Testis (tissue), 3 donors: ENCODE measurements around the gene ATE1. TPM values are rescaled to one million over a fixed set of nuclear protein-coding genes. Genes with fewer than 3 reads are reported as not detected.
A peak's percentile ranks its signal among the peaks of the same experiment; 100 is the strongest.

Experiments
- DNase-seq: peaks from one replicate; pipeline ENCODE4 v3.0.0-alpha.2; 2019
- H3K27ac ChIP-seq, 2 donors: fragments of 200-600 bp; sonication (generic); one replicate each; pipeline ENCODE4 v1.5.1; 2019
- H3K27me3 ChIP-seq: fragments of 200-600 bp; sonication (generic); one replicate; pipeline ENCODE4 v1.5.1; 2019
- H3K36me3 ChIP-seq: fragments of 200-600 bp; sonication (generic); one replicate; pipeline ENCODE4 v1.5.1; 2017; ENCODE audit warnings: low read depth; ENCODE audit errors: missing control alignments
- H3K4me1 ChIP-seq: fragments of 200-600 bp; sonication (generic); one replicate; pipeline ENCODE4 v1.5.1; 2019
- H3K4me3 ChIP-seq, 2 donors: fragments of 200-600 bp; sonication (generic); one replicate each; pipeline ENCODE4 v1.5.1; 2017 to 2019
- H3K9me3 ChIP-seq: fragments of 200-600 bp; sonication (generic); one replicate; pipeline ENCODE4 v1.5.1; 2017
- CTCF ChIP-seq, 3 experiments: fragments of 450-650 bp in 2 of 3; fragments of 200-600 bp in 1 of 3; sonication (generic) in 1 of 3; IDR thresholded peaks; one replicate each; pipeline ENCODE4 v1.5.1; 2016 to 2019; ENCODE audit warnings: antibody characterized with exemption in 3 of 3, mild to moderate bottlenecking in 2 of 3, moderate library complexity in 1 of 3
- POLR2A ChIP-seq: fragments of 450-650 bp; IDR thresholded peaks from one replicate; pipeline ENCODE4 v1.6.1; 2017; ENCODE audit warnings: antibody characterized with exemption, mild to moderate bottlenecking, moderate library complexity
- WGBS, 2 donors: methylation state at CpG; one replicate each; pipeline ENCODE4 v1.1.5; 2018; 5-methylcytosine and 5-hydroxymethylcytosine counted together
- intact Hi-C: fragments of 100-400 bp; cut with DNase I; formaldehyde crosslinking; loops from one replicate; pipeline ENCODE4 v1.15.1; 2023; ENCODE audit warnings: low total_unique reads
- polyA plus RNA-seq: library from polyadenylated mRNA; stranded (reverse); fragments of 350-450 nt; fragmentation: Illumina TruSeq; extraction: RNeasy Lipid Tissue Mini Kit (QIAGEN cat#74804); gene quantifications from one replicate; pipeline ENCODE4 v1.2.3, GENCODE V29; 2014; ENCODE audit warnings: low read depth, low replicate concordance; ENCODE audit not compliant: insufficient read depth
- total RNA-seq, 2 donors: library from RNA; depleted of rRNA; stranded (reverse); fragments of >200 nt; gene quantifications; one replicate each; pipeline ENCODE4 v1.2.3, GENCODE V29; 2016

Gene ATE1
- total and polyA plus RNA-seq, 3 donors from 2014 or later: 29.8 to 41.9 (median 34.0) TPM

GRCh38 chr10:121698902-121699301 is 228.9 kb downstream of the ATE1 start:
- DNase-seq: no peak

GRCh38 chr10:121698336-121698735 is 229.5 kb downstream of the ATE1 start:
- TF ChIP-seq CTCF (IDR thresholded peaks at IDR 0.05) (no peak), POLR2A (no peak)
- H3K27me3 ChIP-seq: no peaks in the 10 kb centered on the region
- no peaks in the 10 kb centered on the region for H3K36me3 ChIP-seq
- no peaks in the 10 kb centered on the region for H3K9me3 ChIP-seq
- WGBS, 2 donors: 83 to 92% methylated on average over 7 of the region's 7 CpGs
- no peaks in the 10 kb centered on the region for H3K4me1 ChIP-seq
- no peak overlapping the region for H3K27ac ChIP-seq
- H3K4me3 ChIP-seq: no peak overlapping the region
- intact Hi-C loops: no loop called here
- no peak for DNase-seq

More at GRCh38 chr10:121698902-121699301, 228.9 kb downstream of the ATE1 start:
- no peaks in the 10 kb centered on the region for H3K36me3 ChIP-seq
- no peak overlapping the region for H3K27ac ChIP-seq
- H3K27me3 ChIP-seq: no peaks in the 10 kb centered on the region
- no peak overlapping the region for H3K4me3 ChIP-seq
- no peaks in the 10 kb centered on the region for H3K9me3 ChIP-seq
- TF ChIP-seq CTCF (IDR thresholded peaks at IDR 0.05): no peak
- TF ChIP-seq POLR2A: no peak
- no peaks in the 10 kb centered on the region for H3K4me1 ChIP-seq
- WGBS, 2 donors: 88 to 95% methylated on average over 12 of the region's 12 CpGs
- intact Hi-C loops: no loop called here

- Histone ChIP-seq H3K4me3 (no peak overlapping the region), H3K4me1 (no peaks in the 10 kb centered on the region), H3K27me3 (no peaks in the 10 kb centered on the region), H3K27ac (no peak overlapping the region), H3K36me3 (no peaks in the 10 kb centered on the region), H3K9me3 (no peaks in the 10 kb centered on the region)
- intact Hi-C loops: no loop called here
- peak; percentile 59 for DNase-seq
- TF ChIP-seq CTCF (IDR thresholded peaks at IDR 0.05) (peak; percentile 14 to 44 (median 42)), POLR2A (no peak)
- 89 to 100% methylated on average over 2 to 3 of the region's 3 CpGs for WGBS, 2 donors
These were observed 231.0 kb downstream of the ATE1 start for GRCh38 chr10:121696854-121697253.

- no peaks in the 10 kb centered on the region for H3K36me3 ChIP-seq
- intact Hi-C loops: no loop called here
- H3K27me3 ChIP-seq: no peaks in the 10 kb centered on the region
- H3K9me3 ChIP-seq: no peaks in the 10 kb centered on the region
- WGBS, 2 donors: 85 to 88% methylated on average over 7 of the region's 7 CpGs
- H3K4me3 ChIP-seq: no peak overlapping the region
- TF ChIP-seq POLR2A (no peak), CTCF (IDR thresholded peaks at IDR 0.05) (no peak)
- H3K27ac ChIP-seq: no peak overlapping the region
- no peaks in the 10 kb centered on the region for H3K4me1 ChIP-seq
- DNase-seq: no peak
These were observed 231.9 kb downstream of the ATE1 start for GRCh38 chr10:121695731-121696464.
